Prostate gland (tissue), 2 donors: ENCODE results near the gene KLHL24. TPM values are rescaled to one million over a fixed set of nuclear protein-coding genes. Genes with fewer than 3 reads are reported as not detected.
A peak's percentile ranks its signal among the peaks of the same experiment; 100 is the strongest.
"Not testable (repeated sequence)": the region's sequence is repeated elsewhere in the genome, so short reads cannot be mapped to it uniquely, and the experiment has no call there.

Experiments
- DNase-seq: peaks from one replicate; pipeline ENCODE4 v3.0.0-alpha.2; 2019; ENCODE audit warnings: low spot score
- H3K27ac ChIP-seq, 2 donors: fragments of 200-600 bp; sonication (generic); 2 replicates each; pipeline ENCODE4 v1.5.1; 2017 to 2019
- H3K27me3 ChIP-seq: fragments of 200-600 bp; sonication (generic); replicated peaks from 2 replicates; pipeline ENCODE4 v1.5.1; 2019; ENCODE audit not compliant: insufficient read depth
- H3K36me3 ChIP-seq, 2 donors: fragments of 200-600 bp; sonication (generic); 1 replicate in 1 of 2; 2 replicates in 1 of 2; pipeline versions ENCODE4 v1.5.1 to v1.8.1; 2017 to 2019
- H3K4me1 ChIP-seq: fragments of 200-600 bp; sonication (generic); replicated peaks from 2 replicates; pipeline ENCODE4 v1.5.1; 2019
- H3K4me3 ChIP-seq, 2 donors: fragments of 200-600 bp; sonication (generic); 2 replicates each; pipeline ENCODE4 v1.5.1; 2017 to 2019
- H3K9me3 ChIP-seq: fragments of 200-600 bp; sonication (generic); 2 replicates; pipeline ENCODE4 v1.5.1; 2017
- POLR2A ChIP-seq: fragments of 450-650 bp; IDR thresholded peaks from one replicate; pipeline ENCODE4 v1.6.1; 2016; ENCODE audit warnings: antibody characterized with exemption, mild to moderate bottlenecking
- POLR2AphosphoS5 ChIP-seq: sonication (generic); formaldehyde crosslinking; IDR thresholded peaks from one replicate; pipeline ENCODE4 v1.6.1; 2017; ENCODE audit warnings: antibody characterized with exemption
- WGBS: methylation state at CpG from one replicate; pipeline ENCODE4 v1.1.5; 2018; 5-methylcytosine and 5-hydroxymethylcytosine counted together
- intact Hi-C: fragments of 100-400 bp; cut with DNase I; formaldehyde crosslinking; loops from one replicate; pipeline ENCODE4 v1.14.2; 2022
- total RNA-seq, 2 donors: library from RNA; depleted of rRNA; stranded (reverse); fragments of >200 nt; gene quantifications; one replicate each; pipeline ENCODE4 v1.1.0, GENCODE V29; 2016
- TF ChIP-seq, protein P1 (sequence below), 4 experiments: fragments of 200-600 bp in 2 of 4; fragments of 450-650 bp in 2 of 4; sonication (generic) in 2 of 4; IDR thresholded peaks; 1 replicate in 3 of 4; 2 replicates in 1 of 4; pipeline ENCODE4 v1.5.1; 2016 to 2019; ENCODE audit warnings: antibody characterized with exemption in 4 of 4, mild to moderate bottlenecking in 2 of 4, moderate library complexity in 2 of 4

Gene KLHL24
- total RNA-seq, 2 donors from 2014 or later, result 69.5 to 79.2 TPM

DNA sequence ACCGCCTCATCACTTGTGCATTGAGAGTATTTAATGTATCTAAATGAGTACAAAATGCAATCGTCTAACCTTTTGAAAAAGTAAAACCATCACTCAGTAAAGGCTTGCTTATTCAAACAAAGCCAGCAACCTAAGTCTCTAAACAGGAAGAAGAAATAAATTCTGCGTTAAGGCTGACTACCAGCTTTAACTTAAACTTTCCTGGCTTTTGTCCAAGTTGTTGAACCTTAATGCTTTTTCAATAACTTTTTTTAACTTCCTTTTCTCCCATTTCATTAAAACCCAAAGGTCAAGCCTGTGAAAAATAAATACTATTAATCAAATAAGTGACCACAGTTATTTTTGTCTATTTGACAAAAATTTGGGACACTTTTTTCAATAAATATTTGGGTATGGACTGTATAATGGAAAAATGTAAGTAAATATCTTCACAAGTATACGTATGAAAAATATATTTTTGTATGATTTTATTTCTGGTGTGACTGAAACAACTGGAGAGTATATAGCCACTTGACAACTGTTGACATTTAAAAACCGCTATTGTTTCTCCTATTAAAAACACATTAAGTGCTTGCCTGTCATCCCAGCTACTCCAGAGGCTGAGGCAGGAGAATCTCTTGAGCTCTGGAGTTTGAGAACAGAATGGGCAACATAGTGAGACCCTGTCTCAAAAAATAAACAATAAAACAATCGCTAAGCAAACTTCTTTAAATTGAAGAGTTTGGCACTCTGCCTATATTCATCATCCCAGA is 2.9 kb downstream of the KLHL24 start:
- DNase-seq, result no peak
- intact Hi-C loops, result loop anchor here (5.0 to 10.0 kb wide), 3 partner anchors 59 to 163 kb away; partner anchors contain the start of gene YEATS2
- TF ChIP-seq POLR2A, result no peak
- TF ChIP-seq POLR2AphosphoS5, result no peak
- TF ChIP-seq, protein P1, sequence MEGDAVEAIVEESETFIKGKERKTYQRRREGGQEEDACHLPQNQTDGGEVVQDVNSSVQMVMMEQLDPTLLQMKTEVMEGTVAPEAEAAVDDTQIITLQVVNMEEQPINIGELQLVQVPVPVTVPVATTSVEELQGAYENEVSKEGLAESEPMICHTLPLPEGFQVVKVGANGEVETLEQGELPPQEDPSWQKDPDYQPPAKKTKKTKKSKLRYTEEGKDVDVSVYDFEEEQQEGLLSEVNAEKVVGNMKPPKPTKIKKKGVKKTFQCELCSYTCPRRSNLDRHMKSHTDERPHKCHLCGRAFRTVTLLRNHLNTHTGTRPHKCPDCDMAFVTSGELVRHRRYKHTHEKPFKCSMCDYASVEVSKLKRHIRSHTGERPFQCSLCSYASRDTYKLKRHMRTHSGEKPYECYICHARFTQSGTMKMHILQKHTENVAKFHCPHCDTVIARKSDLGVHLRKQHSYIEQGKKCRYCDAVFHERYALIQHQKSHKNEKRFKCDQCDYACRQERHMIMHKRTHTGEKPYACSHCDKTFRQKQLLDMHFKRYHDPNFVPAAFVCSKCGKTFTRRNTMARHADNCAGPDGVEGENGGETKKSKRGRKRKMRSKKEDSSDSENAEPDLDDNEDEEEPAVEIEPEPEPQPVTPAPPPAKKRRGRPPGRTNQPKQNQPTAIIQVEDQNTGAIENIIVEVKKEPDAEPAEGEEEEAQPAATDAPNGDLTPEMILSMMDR (IDR thresholded peaks at IDR 0.05), result no peak

DNA sequence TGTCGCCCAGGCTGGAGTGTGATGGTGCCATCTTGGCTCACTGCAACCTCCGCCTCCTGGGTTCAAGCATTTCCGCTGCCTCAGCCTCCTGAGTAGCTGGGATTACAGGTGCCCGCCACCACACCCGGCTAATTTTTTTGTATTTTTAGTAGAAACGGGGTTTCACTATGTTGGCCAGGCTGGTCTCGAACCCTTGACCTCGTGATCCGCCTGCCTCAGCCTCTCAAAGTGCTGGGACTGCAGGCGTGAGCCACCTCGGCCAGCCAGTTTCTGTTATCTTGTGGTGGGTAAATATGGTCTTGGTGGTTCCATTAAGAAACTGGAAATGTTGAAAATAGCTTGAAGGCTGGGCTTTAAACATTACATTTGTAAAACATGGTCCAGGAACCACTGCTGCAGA is 5.2 kb downstream of the KLHL24 start:
- intact Hi-C loops, DNase-seq, H3K27me3 ChIP-seq, H3K9me3 ChIP-seq, H3K4me3 ChIP-seq, H3K27ac ChIP-seq, H3K36me3 ChIP-seq, H3K4me1 ChIP-seq: not testable (repeated sequence)
- WGBS, result 88% methylated on average over 11 of the region's 11 CpGs

More for the DNA sequence above, 2.9 kb downstream of the KLHL24 start:
- no peaks in the 10 kb centered on the region for H3K9me3 ChIP-seq
- H3K36me3 ChIP-seq, result no peaks in the 10 kb centered on the region
- H3K27me3 ChIP-seq, result no peaks in the 10 kb centered on the region
- peaks cover 3% of the 10 kb centered on the region for H3K4me1 ChIP-seq
- H3K27ac ChIP-seq, result peak overlapping the region in 1 of 2 donors; percentile 100
- 48% methylated on average over 6 of the region's 6 CpGs for WGBS
- no peak overlapping the region for H3K4me3 ChIP-seq

DNA sequence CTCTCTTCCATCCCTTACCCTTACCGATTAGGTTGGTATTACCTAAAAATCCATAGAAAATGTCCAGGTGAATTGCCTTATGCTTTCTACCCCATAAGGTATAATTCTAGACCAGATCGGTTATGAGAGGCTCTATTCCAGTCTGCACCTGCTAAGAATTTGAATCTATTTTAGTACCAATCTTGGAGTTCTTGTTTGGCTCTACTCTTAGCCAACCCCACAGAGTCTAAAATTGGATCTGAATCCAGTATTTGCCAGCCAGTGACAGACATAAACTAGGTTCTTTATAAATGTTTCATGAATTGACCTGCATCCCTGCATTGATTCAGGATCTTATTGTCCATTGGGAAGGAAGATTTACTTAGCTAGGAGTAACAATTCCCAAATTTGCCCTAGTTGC is 6.5 kb downstream of the KLHL24 start:
- TF ChIP-seq POLR2AphosphoS5 (no peak), POLR2A (no peak)
- TF ChIP-seq, protein P1 (IDR thresholded peaks at IDR 0.05), result no peak
- 42% methylated on average over 2 of the region's 2 CpGs for whole genome bisulfite sequencing

DNA sequence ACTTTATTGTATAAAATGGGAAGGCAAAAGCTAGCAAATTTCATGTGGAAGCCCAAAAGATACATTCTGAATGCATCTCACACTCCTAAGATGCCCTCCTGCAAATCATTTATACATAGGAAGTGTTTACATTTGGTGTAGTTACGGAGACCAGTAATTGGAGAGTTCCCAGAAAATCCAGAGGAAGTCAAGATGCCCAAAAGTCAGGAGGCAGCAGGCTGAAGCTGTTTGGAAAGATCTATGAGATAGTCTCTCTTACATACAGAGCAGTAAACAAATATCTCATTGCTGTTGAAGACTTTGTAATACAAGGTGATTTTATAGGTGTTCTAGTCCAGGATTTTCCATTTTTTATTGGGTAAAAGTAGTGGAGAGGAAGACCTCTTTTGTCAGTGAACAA is 8.8 kb downstream of the KLHL24 start:
- Histone ChIP-seq H3K27ac (no peak overlapping the region), H3K4me3 (no peak overlapping the region), H3K36me3 (no peaks in the 10 kb centered on the region), H3K9me3 (no peaks in the 10 kb centered on the region), H3K4me1 (no peaks in the 10 kb centered on the region), H3K27me3 (no peaks in the 10 kb centered on the region)
- intact Hi-C loops, result no loop called here
- TF ChIP-seq POLR2A, result no peak
- WGBS, result 86% methylated on average over 1 of the region's 1 CpG
- no peak for DNase-seq

More for the DNA sequence above, 6.5 kb downstream of the KLHL24 start:
- Histone ChIP-seq H3K27ac (no peak overlapping the region), H3K36me3 (no peaks in the 10 kb centered on the region), H3K4me1 (no peaks in the 10 kb centered on the region), H3K27me3 (no peaks in the 10 kb centered on the region), H3K9me3 (no peaks in the 10 kb centered on the region), H3K4me3 (no peak overlapping the region)
- intact Hi-C loops, result no loop called here
- no peak for DNase-seq

DNA sequence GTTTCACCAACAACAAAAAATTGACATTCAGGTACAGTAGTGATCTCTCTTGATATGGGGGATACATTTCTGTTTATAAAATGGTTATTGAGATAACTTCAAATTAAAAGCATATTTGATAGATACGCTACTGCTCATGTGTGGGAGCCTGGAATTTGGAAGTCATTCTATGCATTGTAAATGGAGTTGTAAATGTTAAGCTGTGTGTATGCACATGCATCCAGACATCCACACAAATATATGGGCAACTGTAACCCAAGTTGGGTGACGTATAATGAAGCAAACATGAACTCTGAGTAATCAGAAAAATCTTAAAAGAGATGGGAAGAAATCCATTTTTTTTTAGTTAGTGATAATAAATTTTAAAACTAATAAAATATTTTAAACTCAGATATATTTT is 9.8 kb downstream of the KLHL24 start:
- 96% methylated on average over 2 of the region's 2 CpGs for WGBS

More for the DNA sequence above, 9.8 kb downstream of the KLHL24 start:
- intact Hi-C loops, result no loop called here
- H3K36me3 ChIP-seq, result no peaks in the 10 kb centered on the region
- DNase-seq, result no peak
- no peaks in the 10 kb centered on the region for H3K4me1 ChIP-seq
- H3K27me3 ChIP-seq, result no peaks in the 10 kb centered on the region
- H3K27ac ChIP-seq, result no peak overlapping the region
- no peaks in the 10 kb centered on the region for H3K9me3 ChIP-seq
- H3K4me3 ChIP-seq, result no peak overlapping the region
- TF ChIP-seq, protein P1 (IDR thresholded peaks at IDR 0.05), result no peak
- TF ChIP-seq POLR2AphosphoS5 (no peak), POLR2A (no peak)
